ENCODE measurements around the gene HLCS.

Gene HLCS

GRCh38 chr21:36803051-36803645 is 163.3 kb downstream of the HLCS start:
- no peak for DNase-seq (ENCODE audit: low spot score)
- no peak for TF ChIP-seq CTCF (IDR thresholded peaks at IDR 0.05; ENCODE audit: extremely low read depth, missing control alignments)

GRCh38 chr21:36800734-36801133 is 165.7 kb downstream of the HLCS start:
- DNase-seq (ENCODE audit: low spot score), result no peak
- TF ChIP-seq CTCF (IDR thresholded peaks at IDR 0.05; ENCODE audit: extremely low read depth, missing control alignments), result no peak

GRCh38 chr21:36799869-36800268 is 166.6 kb downstream of the HLCS start:
- no peak for TF ChIP-seq CTCF (IDR thresholded peaks at IDR 0.05; ENCODE audit: extremely low read depth, missing control alignments)
- no peak for DNase-seq (ENCODE audit: low spot score)

GRCh38 chr21:36798491-36798890 is 168.0 kb downstream of the HLCS start:
- TF ChIP-seq CTCF (IDR thresholded peaks at IDR 0.05; ENCODE audit: extremely low read depth, missing control alignments), result no peak
- DNase-seq (ENCODE audit: low spot score), result no peak

GRCh38 chr21:36796070-36796469 is 170.4 kb downstream of the HLCS start:
- no peak for TF ChIP-seq CTCF (IDR thresholded peaks at IDR 0.05; ENCODE audit: extremely low read depth, missing control alignments)
- no peak for DNase-seq (ENCODE audit: low spot score)

- TF ChIP-seq CTCF (IDR thresholded peaks at IDR 0.05; ENCODE audit: extremely low read depth, missing control alignments), result no peak
- no peak for DNase-seq (ENCODE audit: low spot score)
Measured at GRCh38 chr21:36792505-36792967, 173.9 kb downstream of the HLCS start.

GRCh38 chr21:36791695-36792470 is 174.6 kb downstream of the HLCS start:
- no peak for TF ChIP-seq CTCF (IDR thresholded peaks at IDR 0.05; ENCODE audit: extremely low read depth, missing control alignments)

More at GRCh38 chr21:36791695-36792470, 174.6 kb downstream of the HLCS start:
- no peak for DNase-seq (ENCODE audit: low spot score)
